GM12872 (cell line): ENCODE measurements around the gene COL28A1.

Experiments used
- TF ChIP-seq, protein P1 (sequence below): IDR thresholded peaks from 3 replicates; pipeline ENCODE4 v1.5.1; 2011; ENCODE audit warnings: low read depth, mild to moderate bottlenecking, low read length, moderate library complexity; ENCODE audit not compliant: insufficient read depth

The COL28A1 gene

DNA sequence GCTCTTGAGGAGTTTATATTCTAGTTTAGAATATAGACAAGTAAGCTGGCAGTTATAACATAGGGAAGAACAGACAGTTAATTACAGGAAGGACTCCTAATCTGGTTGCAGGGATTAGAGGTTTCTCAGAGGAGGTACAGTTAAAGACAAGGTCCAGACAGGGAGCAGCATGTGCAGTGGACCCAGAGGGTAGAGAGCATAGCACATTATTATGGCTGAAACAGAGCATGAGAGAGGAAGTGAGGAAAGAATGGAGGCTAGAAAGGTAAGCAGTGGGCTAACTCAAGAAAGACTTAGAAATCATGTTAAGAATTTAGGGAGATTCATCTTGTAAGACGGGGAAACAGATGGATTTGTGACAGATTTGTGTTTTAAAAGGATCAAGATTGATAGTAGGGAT, 40.7 kb upstream of the COL28A1 start:
- TF ChIP-seq, protein P1, sequence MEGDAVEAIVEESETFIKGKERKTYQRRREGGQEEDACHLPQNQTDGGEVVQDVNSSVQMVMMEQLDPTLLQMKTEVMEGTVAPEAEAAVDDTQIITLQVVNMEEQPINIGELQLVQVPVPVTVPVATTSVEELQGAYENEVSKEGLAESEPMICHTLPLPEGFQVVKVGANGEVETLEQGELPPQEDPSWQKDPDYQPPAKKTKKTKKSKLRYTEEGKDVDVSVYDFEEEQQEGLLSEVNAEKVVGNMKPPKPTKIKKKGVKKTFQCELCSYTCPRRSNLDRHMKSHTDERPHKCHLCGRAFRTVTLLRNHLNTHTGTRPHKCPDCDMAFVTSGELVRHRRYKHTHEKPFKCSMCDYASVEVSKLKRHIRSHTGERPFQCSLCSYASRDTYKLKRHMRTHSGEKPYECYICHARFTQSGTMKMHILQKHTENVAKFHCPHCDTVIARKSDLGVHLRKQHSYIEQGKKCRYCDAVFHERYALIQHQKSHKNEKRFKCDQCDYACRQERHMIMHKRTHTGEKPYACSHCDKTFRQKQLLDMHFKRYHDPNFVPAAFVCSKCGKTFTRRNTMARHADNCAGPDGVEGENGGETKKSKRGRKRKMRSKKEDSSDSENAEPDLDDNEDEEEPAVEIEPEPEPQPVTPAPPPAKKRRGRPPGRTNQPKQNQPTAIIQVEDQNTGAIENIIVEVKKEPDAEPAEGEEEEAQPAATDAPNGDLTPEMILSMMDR = no peak

- TF ChIP-seq, protein P1 = no peak
Observed at GRCh38 chr7:7573701-7574100, 38.0 kb upstream of the COL28A1 start.

- TF ChIP-seq, protein P1 = no peak
Observed at GRCh38 chr7:7570584-7570983, 34.9 kb upstream of the COL28A1 start.

GRCh38 chr7:7569615-7570014, 33.9 kb upstream of the COL28A1 start:
- TF ChIP-seq, protein P1 = no peak

DNA sequence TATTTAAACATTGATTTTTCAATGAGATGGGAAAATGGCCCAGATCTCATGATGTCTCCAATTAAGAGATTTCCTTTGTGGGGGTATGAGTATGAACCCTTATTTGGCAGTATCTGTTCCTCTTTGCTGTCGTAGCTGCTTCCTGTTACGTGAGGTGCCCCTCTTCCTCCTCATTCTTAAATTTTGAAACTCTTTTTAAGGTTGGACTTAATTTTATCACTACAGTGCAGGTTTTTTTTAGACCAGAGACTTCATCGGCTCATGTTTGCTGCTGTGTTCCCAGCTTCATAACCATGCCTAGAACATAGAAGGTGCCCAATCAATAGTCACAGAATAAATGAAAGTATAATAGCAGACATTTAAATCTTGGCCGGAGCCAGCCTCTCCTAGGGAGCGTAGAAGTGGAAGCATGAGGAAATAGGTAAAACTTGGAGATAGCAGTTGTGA, 33.4 kb upstream of the COL28A1 start:
- TF ChIP-seq, protein P1 = no peak

DNA sequence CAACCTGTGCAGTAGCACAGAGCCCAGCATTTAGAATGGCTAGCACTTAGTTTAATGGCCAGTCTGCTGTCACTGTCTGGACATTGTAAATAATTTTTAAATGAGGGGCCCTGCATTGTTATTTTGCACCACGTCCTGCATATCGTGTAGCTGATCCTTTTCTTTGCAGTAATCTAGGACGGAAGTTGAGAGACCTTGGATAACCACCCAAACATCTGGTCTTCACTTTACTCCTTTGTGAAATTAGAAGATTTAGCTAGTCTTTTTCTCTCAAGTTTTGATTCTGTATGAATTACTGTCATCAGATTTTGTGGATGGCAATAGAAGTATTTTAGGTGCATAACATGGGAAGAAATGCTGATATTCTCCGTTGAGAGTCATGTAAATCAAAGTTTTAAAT, 32.9 kb upstream of the COL28A1 start:
- TF ChIP-seq, protein P1 = no peak

- TF ChIP-seq, protein P1 = no peak
Observed at GRCh38 chr7:7567898-7568531, 32.3 kb upstream of the COL28A1 start.
